GM20000 (cell line): ENCODE results near the gene LRRC8E.
"Not testable (repeated sequence)": the region's sequence is repeated elsewhere in the genome, so short reads cannot be mapped to it uniquely, and the experiment has no call there.

ENCODE experiments used
- DNase-seq: peaks from one replicate; pipeline ENCODE4 v3.0.0; 2012; ENCODE audit warnings: low spot score
- TF ChIP-seq, protein P1 (sequence below): IDR thresholded peaks from 2 replicates; pipeline ENCODE4 v1.5.1; 2012; ENCODE audit warnings: mild to moderate bottlenecking, control low read depth; ENCODE audit errors: extremely low read depth, missing control alignments

Gene LRRC8E

DNA sequence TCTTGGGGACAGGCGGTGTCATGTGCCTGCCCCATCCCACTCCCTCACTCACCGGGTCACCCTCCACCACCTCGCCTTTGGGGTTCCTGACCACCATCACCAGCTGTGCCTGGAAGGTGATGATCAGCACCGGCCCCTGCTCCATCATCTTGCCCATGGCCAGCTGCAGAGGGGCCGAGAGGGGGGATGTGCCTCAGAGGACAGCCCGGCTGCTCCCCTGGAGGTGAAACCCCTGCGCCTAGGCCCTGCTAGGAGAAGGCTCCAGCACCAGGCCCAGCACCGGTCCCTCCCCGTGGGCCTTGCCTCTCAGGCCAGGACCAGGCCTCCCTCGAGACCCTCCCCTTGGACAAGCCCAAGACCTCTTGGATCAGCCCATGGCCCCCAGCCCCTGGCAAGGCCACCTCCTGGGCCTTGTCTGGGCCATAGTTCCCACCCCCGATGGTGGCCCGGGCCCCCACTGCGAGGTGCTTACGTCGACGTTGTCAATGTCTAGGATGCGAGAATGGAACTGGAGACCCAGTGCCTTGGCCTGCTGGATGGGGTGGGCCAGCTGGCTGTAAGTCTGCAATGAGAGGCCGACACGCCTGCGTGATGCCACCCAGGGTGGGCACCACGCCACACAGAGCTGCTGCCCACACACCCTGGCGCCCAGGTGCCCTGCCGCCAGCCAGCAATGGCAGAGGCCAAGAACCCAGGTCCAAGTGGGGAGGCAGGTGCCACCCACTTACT is 39.5 kb downstream of the LRRC8E start:
- TF ChIP-seq, protein P1, sequence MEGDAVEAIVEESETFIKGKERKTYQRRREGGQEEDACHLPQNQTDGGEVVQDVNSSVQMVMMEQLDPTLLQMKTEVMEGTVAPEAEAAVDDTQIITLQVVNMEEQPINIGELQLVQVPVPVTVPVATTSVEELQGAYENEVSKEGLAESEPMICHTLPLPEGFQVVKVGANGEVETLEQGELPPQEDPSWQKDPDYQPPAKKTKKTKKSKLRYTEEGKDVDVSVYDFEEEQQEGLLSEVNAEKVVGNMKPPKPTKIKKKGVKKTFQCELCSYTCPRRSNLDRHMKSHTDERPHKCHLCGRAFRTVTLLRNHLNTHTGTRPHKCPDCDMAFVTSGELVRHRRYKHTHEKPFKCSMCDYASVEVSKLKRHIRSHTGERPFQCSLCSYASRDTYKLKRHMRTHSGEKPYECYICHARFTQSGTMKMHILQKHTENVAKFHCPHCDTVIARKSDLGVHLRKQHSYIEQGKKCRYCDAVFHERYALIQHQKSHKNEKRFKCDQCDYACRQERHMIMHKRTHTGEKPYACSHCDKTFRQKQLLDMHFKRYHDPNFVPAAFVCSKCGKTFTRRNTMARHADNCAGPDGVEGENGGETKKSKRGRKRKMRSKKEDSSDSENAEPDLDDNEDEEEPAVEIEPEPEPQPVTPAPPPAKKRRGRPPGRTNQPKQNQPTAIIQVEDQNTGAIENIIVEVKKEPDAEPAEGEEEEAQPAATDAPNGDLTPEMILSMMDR = no peak
- no peak for DNase-seq

DNA sequence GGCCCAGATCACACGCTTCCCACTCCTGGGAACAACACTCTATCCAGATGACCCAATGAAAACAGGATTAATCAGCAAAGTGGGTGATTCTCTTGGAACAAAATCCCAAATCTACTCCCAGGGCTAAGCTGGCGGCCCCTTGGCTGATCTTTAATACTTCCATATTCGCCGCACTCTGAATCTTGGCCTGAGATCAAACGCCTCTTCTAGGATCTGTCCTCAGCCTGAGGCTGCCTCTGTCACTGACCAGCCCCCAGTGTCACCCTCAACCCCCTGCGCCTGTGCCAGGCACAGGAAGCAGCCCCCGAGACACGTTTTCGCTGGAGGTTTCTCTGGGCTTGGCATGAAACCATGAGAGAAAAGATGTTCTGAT is 40.0 kb downstream of the LRRC8E start:
- DNase-seq = no peak
- TF ChIP-seq, protein P1 = no peak

DNA sequence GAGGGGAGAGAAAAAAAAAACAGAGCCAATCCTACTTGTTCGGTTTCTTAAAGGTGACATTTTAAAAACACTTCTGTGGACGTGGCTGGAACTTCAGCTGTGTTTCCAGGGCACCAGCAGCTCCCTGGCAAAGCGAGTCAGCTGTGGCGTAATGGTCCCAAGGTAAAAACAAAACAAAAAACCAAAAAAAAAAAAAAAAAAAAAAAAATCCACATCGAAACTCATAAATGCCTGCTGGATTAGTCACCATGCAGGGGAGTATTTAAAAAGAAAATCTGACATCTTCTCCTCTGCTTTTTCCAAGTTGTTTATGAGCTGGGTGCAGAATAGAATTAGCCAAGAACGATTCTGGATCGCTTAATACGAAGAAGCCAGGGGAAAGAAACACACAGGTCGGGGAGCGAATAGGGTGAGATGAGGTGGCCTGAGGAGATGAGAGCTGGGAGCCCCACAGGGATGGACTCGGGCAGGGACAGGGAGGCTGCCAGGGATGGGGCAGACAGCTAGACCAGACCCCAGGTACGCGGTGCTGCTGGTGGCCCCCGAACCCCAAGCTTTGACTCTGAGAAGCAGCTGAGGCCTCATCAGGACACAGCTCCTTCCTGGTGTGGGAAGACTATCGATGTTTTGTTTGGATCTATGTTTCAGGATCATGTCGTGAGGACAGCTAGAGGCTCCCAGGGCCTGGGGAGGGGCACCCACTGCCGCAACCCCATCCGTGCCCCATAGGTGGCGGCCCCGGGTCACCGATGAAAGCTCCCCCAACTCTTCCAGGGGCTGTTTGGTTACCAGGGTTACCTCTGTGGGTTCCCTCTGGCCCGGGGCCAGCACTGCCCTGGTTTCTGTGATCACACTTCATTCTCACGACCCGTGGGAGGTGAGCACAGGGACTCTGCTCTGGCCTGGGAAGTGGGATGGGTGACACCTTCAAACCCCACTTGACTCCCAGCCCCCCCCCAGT is 40.7 kb downstream of the LRRC8E start:
- DNase-seq = peak; percentile 73
- TF ChIP-seq, protein P1 = no peak

DNA sequence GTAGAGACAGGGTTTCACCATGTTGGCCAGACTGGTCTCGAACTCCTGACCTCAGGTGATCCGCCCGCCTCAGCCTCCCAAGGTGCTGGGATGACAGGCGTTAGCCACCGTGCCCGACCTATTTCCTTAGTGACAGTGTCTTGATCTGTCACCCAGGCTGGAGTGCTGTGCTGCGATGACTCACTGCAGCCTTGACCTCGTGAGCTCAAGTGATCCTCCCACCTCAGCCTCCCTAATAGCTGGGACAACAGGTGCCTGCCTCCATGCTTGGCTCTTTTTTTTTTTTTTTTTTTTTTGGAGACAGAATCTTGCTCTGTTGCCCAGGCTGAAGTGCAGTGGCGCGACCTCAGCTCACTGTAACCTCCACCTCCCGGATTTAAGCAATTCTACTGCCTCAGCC is 41.7 kb downstream of the LRRC8E start:
- DNase-seq = not testable (repeated sequence)

DNA sequence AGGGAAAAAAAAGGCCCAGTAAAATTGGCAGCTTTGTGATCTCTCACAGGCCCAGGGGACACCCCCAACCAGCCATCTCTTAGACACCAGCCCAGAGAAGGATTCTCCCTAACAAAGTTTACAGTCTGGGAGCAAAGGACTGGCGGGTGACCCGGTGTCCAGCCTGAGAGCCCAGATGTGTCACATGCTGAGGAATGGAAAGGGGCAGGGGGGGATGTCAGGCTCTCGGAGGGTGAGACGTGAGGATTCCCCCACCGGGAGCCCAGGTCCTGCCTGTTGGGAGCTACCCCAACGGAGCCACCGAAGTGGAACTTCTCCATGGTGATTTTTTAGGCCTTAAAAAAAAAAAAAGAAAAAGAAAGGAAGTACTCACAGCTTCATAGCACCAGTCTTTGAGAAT is 42.5 kb downstream of the LRRC8E start:
- TF ChIP-seq, protein P1 = no peak
- DNase-seq = no peak

DNA sequence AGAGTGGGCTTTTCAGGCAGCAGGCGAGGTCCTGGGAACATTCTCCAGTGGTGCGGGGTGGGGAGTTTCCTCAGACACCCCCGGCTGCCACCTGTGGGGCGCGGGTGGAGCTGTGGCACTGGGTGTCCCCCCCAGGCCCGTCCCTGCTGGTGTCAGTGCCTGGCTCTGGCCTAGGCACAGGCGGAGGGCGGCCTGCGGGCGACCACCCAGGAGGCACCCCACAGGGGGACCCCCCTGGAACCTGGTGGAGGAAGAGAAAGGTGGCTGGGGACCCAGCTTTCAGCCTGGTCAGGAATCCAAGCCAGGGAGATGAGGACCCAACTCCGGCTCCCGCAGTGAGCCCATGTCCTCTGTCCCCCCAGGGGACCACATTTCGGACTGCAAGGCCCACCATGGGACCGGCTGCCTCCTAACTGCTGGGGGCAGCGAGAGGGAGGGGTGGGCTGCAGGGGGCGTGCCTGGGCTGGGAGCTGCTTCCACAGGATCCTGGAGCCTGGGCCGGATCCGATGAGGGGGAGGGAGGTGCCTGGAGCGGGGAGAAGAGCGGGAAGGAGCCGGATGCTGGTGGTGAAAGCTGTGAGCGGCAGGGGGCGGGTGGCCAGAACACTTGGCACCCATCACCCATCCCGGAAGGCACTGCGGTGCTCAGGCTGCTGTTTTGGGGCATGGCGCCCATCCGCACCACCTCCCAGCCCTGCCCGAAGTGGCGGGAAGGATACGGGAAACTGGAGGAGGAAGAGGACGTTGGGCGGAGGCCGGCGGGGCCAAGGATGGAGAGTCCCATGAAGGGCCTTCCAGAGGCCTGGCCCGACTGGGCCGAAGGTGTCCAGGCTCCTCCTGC is 43.1 kb downstream of the LRRC8E start:
- TF ChIP-seq, protein P1 = no peak
- no peak for DNase-seq

DNA sequence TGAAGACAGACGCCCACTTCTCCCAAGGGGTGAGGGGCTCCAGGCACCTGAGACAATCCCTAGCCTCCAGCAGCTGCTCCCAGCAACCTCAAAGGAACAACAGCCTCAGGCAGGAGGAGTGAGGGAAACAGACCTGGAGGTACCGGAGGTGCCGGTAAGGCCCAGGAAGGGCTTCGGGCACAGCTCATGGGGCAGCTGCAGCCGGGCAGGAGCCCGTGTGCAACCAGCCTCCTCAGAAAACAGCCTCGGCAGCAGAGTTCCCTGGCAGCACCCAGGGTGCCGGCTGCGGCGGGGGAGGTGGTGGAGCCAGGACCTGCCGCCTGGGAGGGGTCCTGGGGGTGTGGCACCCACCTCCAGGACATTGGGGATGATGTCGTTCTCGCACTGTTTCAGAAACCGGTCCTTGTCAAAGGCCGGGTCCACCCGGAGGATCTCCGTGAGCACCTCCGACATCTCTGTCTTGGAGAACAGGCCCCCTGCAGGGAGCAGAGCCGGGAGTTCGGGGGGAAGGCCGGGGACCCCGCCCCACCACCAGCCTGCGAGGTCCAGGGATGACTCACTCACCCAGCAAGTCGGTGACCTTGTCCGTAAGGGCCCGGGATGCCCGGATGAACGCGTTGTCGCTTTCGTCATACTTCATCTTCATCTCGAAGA is 44.1 kb downstream of the LRRC8E start:
- no peak for DNase-seq
- TF ChIP-seq, protein P1 = no peak
